ENCODE data around the gene SSC4D.
"Not testable (repeated sequence)": the region's sequence is repeated elsewhere in the genome, so short reads cannot be mapped to it uniquely, and the experiment has no call there.

Gene SSC4D

GRCh38 chr7:76425156-76425555 is 15.7 kb upstream of the SSC4D start:
- H3K4me3 ChIP-seq (ENCODE audit: low read depth, low read length): no peak overlapping the region
- TF ChIP-seq CTCF (IDR thresholded peaks at IDR 0.05; ENCODE audit: insufficient read depth, low read length, missing control alignments): no peak
- POLR2A ChIA-PET: no interaction called here
- CTCF ChIA-PET: interaction anchor here (1.5 kb wide), 1 partner anchor 48 kb away, joined by 3 read pairs; no protein-coding TSS in a partner anchor
- no peak for DNase-seq (ENCODE audit: low read depth, low spot score)

- TF ChIP-seq CTCF (IDR thresholded peaks at IDR 0.05; ENCODE audit: insufficient read depth, low read length, missing control alignments): no peak
- ChIA-PET CTCF (interaction anchor here (1.4 to 1.5 kb wide), 2 partner anchors 9 to 47 kb away, joined by 3 read pairs; no protein-coding TSS in a partner anchor), POLR2A (no interaction called here)
- DNase-seq (ENCODE audit: low read depth, low spot score): no peak
- no peak within 1 kb of the TSS for H3K4me3 ChIP-seq (ENCODE audit: low read depth, low read length)
These were observed 15.1 kb upstream of the SSC4D start, which contains the start of gene ZP3 for GRCh38 chr7:76424413-76425111. Gene ZP3 (plus strand): TSS chr7:76424950. CDS start chr7:76424965, 15 bp downstream.

- CTCF ChIA-PET: interaction anchor here (1.4 to 1.5 kb wide), 2 partner anchors 10 to 46 kb away, joined by 3 read pairs; no protein-coding TSS in a partner anchor
These were observed 14.3 kb upstream of the SSC4D start for GRCh38 chr7:76423666-76424412.

GRCh38 chr7:76421097-76421496 is 11.6 kb upstream of the SSC4D start:
- DNase-seq (ENCODE audit: low read depth, low spot score); POLR2A ChIA-PET; CTCF ChIA-PET; H3K4me3 ChIP-seq (ENCODE audit: low read depth, low read length): not testable (repeated sequence)

More at GRCh38 chr7:76423666-76424412, 14.3 kb upstream of the SSC4D start:
- DNase-seq (ENCODE audit: low read depth, low spot score): no peak
- POLR2A ChIA-PET: no interaction called here
- H3K4me3 ChIP-seq (ENCODE audit: low read depth, low read length): no peak overlapping the region
- no peak for TF ChIP-seq CTCF (IDR thresholded peaks at IDR 0.05; ENCODE audit: insufficient read depth, low read length, missing control alignments)

- DNase-seq (ENCODE audit: low read depth, low spot score); H3K4me3 ChIP-seq (ENCODE audit: low read depth, low read length); POLR2A ChIA-PET: not testable (repeated sequence)
- CTCF ChIA-PET: interaction anchor here (0.7 kb wide), 1 partner anchor 10 kb away, joined by 3 read pairs; no protein-coding TSS in a partner anchor
These were observed 8.3 kb upstream of the SSC4D start for GRCh38 chr7:76417654-76418310.

GRCh38 chr7:76412249-76412648 is 2.8 kb upstream of the SSC4D start:
- no peak overlapping the region for H3K4me3 ChIP-seq (ENCODE audit: low read depth, low read length)
- CTCF ChIA-PET: no interaction called here
- POLR2A ChIA-PET: no interaction called here
- DNase-seq (ENCODE audit: low read depth, low spot score): no peak
- TF ChIP-seq CTCF (IDR thresholded peaks at IDR 0.05; ENCODE audit: insufficient read depth, low read length, missing control alignments): no peak

- ChIA-PET POLR2A (no interaction called here), CTCF (no interaction called here)
- no peak for TF ChIP-seq CTCF (IDR thresholded peaks at IDR 0.05; ENCODE audit: insufficient read depth, low read length, missing control alignments)
- DNase-seq (ENCODE audit: low read depth, low spot score): no peak
- H3K4me3 ChIP-seq (ENCODE audit: low read depth, low read length): no peak overlapping the region
These were observed 2.1 kb upstream of the SSC4D start for GRCh38 chr7:76411626-76412025.
